Measurements from ENCODE around the gene CLOCK. TPM values are rescaled to one million over a fixed set of nuclear protein-coding genes. Genes with fewer than 3 reads are reported as not detected.

Gene CLOCK
- total RNA-seq, 2 donors from 2014 or later: 19.5 to 25.4 TPM

GRCh38 chr4:55503169-55503568 is 43.5 kb downstream of the CLOCK start:
- TF ChIP-seq POLR2AphosphoS5 (IDR thresholded peaks at IDR 0.05) (no peak), CTCF (IDR thresholded peaks at IDR 0.05) (no peak), POLR2A (IDR thresholded peaks at IDR 0.05) (no peak)
- no peak overlapping the region for H3K27ac ChIP-seq
- intact Hi-C loops (cut with DNase I): no loop called here

GRCh38 chr4:55500072-55500471 is 46.6 kb downstream of the CLOCK start:
- Histone ChIP-seq H3K9me3 (no peaks in the 10 kb centered on the region), H3K4me1 (replicated peaks) (no peaks in the 10 kb centered on the region), H3K36me3 (no peaks in the 10 kb centered on the region), H3K4me3 (no peak overlapping the region), H3K27ac (no peak overlapping the region), H3K27me3 (replicated peaks; ENCODE audit: insufficient read depth) (no peaks in the 10 kb centered on the region)
- intact Hi-C loops (cut with DNase I): no loop called here
- 92% methylated on average over 2 of the region's 2 CpGs for WGBS
- no peak for DNase-seq (ENCODE audit: low spot score)
- TF ChIP-seq POLR2A (IDR thresholded peaks at IDR 0.05): no peak
- TF ChIP-seq CTCF (IDR thresholded peaks at IDR 0.05): no peak
- no peak for TF ChIP-seq POLR2AphosphoS5 (IDR thresholded peaks at IDR 0.05)

More at GRCh38 chr4:55503169-55503568, 43.5 kb downstream of the CLOCK start:
- H3K9me3 ChIP-seq: no peaks in the 10 kb centered on the region
- WGBS: 92% methylated on average over 2 of the region's 2 CpGs
- H3K36me3 ChIP-seq: no peaks in the 10 kb centered on the region
- no peaks in the 10 kb centered on the region for H3K4me1 ChIP-seq (replicated peaks)
- no peak for DNase-seq (ENCODE audit: low spot score)
- H3K27me3 ChIP-seq (replicated peaks; ENCODE audit: insufficient read depth): no peaks in the 10 kb centered on the region
- no peak overlapping the region for H3K4me3 ChIP-seq

- no peak for TF ChIP-seq POLR2A (IDR thresholded peaks at IDR 0.05)
- TF ChIP-seq POLR2AphosphoS5 (IDR thresholded peaks at IDR 0.05): no peak
- no peak for TF ChIP-seq CTCF (IDR thresholded peaks at IDR 0.05)
- WGBS: 89% methylated on average over 10 of the region's 10 CpGs
Observed at GRCh38 chr4:55499495-55499894, 47.2 kb downstream of the CLOCK start.

GRCh38 chr4:55498051-55498450 is 48.7 kb downstream of the CLOCK start:
- intact Hi-C loops (cut with DNase I): no loop called here
- H3K4me1 ChIP-seq (replicated peaks): no peaks in the 10 kb centered on the region
- TF ChIP-seq CTCF (IDR thresholded peaks at IDR 0.05) (no peak), POLR2AphosphoS5 (IDR thresholded peaks at IDR 0.05) (no peak), POLR2A (IDR thresholded peaks at IDR 0.05) (no peak)
- H3K27me3 ChIP-seq (replicated peaks; ENCODE audit: insufficient read depth): no peaks in the 10 kb centered on the region
- H3K9me3 ChIP-seq: no peaks in the 10 kb centered on the region
- DNase-seq (ENCODE audit: low spot score): no peak
- H3K4me3 ChIP-seq: no peak overlapping the region
- H3K27ac ChIP-seq: no peak overlapping the region
- 61% methylated on average over 3 of the region's 3 CpGs for WGBS
- no peaks in the 10 kb centered on the region for H3K36me3 ChIP-seq

More at GRCh38 chr4:55499495-55499894, 47.2 kb downstream of the CLOCK start:
- DNase-seq (ENCODE audit: low spot score): no peak
- H3K4me1 ChIP-seq (replicated peaks): no peaks in the 10 kb centered on the region
- no peaks in the 10 kb centered on the region for H3K36me3 ChIP-seq
- H3K9me3 ChIP-seq: no peaks in the 10 kb centered on the region
- H3K4me3 ChIP-seq: no peak overlapping the region
- H3K27me3 ChIP-seq (replicated peaks; ENCODE audit: insufficient read depth): no peaks in the 10 kb centered on the region
- intact Hi-C loops (cut with DNase I): no loop called here
- no peak overlapping the region for H3K27ac ChIP-seq

- intact Hi-C loops (cut with DNase I): no loop called here
- H3K27ac ChIP-seq: no peak overlapping the region
- H3K27me3 ChIP-seq (replicated peaks; ENCODE audit: insufficient read depth): no peaks in the 10 kb centered on the region
- no peak for DNase-seq (ENCODE audit: low spot score)
- H3K9me3 ChIP-seq: no peaks in the 10 kb centered on the region
- H3K4me3 ChIP-seq: no peak overlapping the region
- H3K36me3 ChIP-seq: no peaks in the 10 kb centered on the region
- no peaks in the 10 kb centered on the region for H3K4me1 ChIP-seq (replicated peaks)
- WGBS: 86% methylated on average over 1 of the region's 1 CpG
- no peak for TF ChIP-seq POLR2AphosphoS5 (IDR thresholded peaks at IDR 0.05)
- TF ChIP-seq CTCF (IDR thresholded peaks at IDR 0.05): no peak
- no peak for TF ChIP-seq POLR2A (IDR thresholded peaks at IDR 0.05)
Observed at GRCh38 chr4:55491486-55491885, 55.2 kb downstream of the CLOCK start.

All from prostate gland (tissue), 2 donors.